ENCODE measurements around the gene LIMK1.

LIMK1 gene

DNA sequence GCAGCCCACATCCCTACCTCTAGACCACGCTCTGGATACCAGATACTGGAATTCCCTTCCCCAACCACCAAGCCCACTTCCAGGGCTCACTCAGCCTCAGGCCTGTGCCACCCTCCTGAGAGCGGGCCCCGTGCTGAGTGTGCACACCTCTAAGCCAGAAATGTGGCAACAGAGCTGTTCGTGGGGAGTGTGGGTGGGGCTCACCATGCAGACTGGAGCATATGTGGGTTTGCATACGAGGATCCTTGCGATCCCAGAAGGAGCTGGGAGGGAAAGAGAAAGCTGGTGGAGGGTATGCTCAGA is 13.0 kb upstream of the LIMK1 start:
- Histone ChIP-seq H2AFZ (ENCODE audit: low read depth, low read length) (no peak overlapping the region), H3K9me3 (ENCODE audit: insufficient read depth, low read length, severe bottlenecking) (no peaks in the 10 kb centered on the region), H3K27ac (ENCODE audit: low read length) (no peak overlapping the region), H3K36me3 (ENCODE audit: insufficient read depth, low read length) (no peaks in the 10 kb centered on the region), H3K79me2 (ENCODE audit: insufficient read depth, low read length) (no peaks in the 10 kb centered on the region), H3K4me1 (ENCODE audit: insufficient read depth, low read length) (peaks cover 4% of the 10 kb centered on the region), H3K9ac (ENCODE audit: low read depth, low read length) (no peak overlapping the region), H4K20me1 (ENCODE audit: insufficient read depth, low read length) (no peaks in the 10 kb centered on the region), H3K4me3 (ENCODE audit: low read depth in 1 of 2, low read length in 2 of 2) (no peak overlapping the region), H3K27me3 (ENCODE audit: insufficient read depth, low read length, poor library complexity) (no peaks in the 10 kb centered on the region), H3K4me2 (ENCODE audit: insufficient read depth, low read length) (no peak overlapping the region)
- ATAC-seq (ENCODE audit: insufficient read depth, low read depth) (no peak), DNase-seq (no peak)
- no peak for TF ChIP-seq EZH2 (IDR thresholded peaks at IDR 0.05; ENCODE audit: borderline replicate concordance, low read depth, low read length, severe bottlenecking)
- TF ChIP-seq, protein P1, sequence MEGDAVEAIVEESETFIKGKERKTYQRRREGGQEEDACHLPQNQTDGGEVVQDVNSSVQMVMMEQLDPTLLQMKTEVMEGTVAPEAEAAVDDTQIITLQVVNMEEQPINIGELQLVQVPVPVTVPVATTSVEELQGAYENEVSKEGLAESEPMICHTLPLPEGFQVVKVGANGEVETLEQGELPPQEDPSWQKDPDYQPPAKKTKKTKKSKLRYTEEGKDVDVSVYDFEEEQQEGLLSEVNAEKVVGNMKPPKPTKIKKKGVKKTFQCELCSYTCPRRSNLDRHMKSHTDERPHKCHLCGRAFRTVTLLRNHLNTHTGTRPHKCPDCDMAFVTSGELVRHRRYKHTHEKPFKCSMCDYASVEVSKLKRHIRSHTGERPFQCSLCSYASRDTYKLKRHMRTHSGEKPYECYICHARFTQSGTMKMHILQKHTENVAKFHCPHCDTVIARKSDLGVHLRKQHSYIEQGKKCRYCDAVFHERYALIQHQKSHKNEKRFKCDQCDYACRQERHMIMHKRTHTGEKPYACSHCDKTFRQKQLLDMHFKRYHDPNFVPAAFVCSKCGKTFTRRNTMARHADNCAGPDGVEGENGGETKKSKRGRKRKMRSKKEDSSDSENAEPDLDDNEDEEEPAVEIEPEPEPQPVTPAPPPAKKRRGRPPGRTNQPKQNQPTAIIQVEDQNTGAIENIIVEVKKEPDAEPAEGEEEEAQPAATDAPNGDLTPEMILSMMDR (IDR thresholded peaks at IDR 0.05; ENCODE audit: borderline replicate concordance, extremely low read depth, low read length, poor library complexity, severe bottlenecking) = no peak

DNA sequence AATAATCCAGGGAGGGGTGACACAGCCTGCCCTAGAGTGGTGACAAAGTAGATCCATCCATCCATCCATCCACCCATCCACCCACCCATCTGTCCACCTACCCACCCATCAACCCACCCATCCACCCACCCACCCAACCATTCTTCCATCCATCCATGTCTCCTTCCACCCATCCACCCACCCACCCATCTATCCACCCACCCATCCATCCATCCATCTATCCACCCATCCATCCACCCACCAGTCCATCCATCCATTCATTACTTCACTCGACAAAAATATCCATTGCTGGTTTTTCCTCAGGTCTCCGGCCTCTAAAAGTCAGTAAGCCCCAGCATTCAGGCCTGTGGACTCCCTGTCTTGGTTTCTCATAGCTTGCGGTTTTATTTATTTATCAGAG is 12.5 kb upstream of the LIMK1 start:
- Histone ChIP-seq H3K4me2 (ENCODE audit: insufficient read depth, low read length) (no peak overlapping the region), H4K20me1 (ENCODE audit: insufficient read depth, low read length) (no peaks in the 10 kb centered on the region), H3K4me1 (ENCODE audit: insufficient read depth, low read length) (peaks cover 4% of the 10 kb centered on the region), H3K4me3 (ENCODE audit: low read depth in 1 of 2, low read length in 2 of 2) (no peak overlapping the region), H3K27ac (ENCODE audit: low read length) (no peak overlapping the region), H2AFZ (ENCODE audit: low read depth, low read length) (no peak overlapping the region), H3K27me3 (ENCODE audit: insufficient read depth, low read length, poor library complexity) (no peaks in the 10 kb centered on the region), H3K9ac (ENCODE audit: low read depth, low read length) (no peak overlapping the region), H3K9me3 (ENCODE audit: insufficient read depth, low read length, severe bottlenecking) (no peaks in the 10 kb centered on the region), H3K79me2 (ENCODE audit: insufficient read depth, low read length) (no peaks in the 10 kb centered on the region), H3K36me3 (ENCODE audit: insufficient read depth, low read length) (no peaks in the 10 kb centered on the region)
- DNase-seq (no peak), ATAC-seq (ENCODE audit: insufficient read depth, low read depth) (no peak)
- no peak for TF ChIP-seq EZH2 (IDR thresholded peaks at IDR 0.05; ENCODE audit: borderline replicate concordance, low read depth, low read length, severe bottlenecking)
- TF ChIP-seq, protein P1 (IDR thresholded peaks at IDR 0.05; ENCODE audit: borderline replicate concordance, extremely low read depth, low read length, poor library complexity, severe bottlenecking) = no peak

DNA sequence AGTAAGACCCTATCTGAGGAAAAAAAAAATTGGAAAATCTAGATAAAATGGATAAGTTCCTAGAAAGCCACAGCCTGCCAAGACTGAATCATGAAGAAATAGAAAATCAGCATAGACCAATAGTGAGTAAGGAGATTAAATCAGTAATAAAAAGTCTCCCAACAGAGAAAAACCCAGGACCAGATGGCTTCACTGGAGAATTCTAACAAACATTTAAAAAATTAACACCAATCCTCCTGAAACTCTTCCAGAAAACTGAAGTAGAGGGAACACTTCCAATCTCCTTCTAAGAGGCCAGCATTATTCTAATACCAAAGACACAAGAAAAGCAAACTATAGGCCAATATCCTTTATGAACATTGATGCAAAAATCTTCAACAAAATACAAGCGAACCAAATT is 8.8 kb upstream of the LIMK1 start:
- Histone ChIP-seq H3K4me3 (ENCODE audit: low read depth in 1 of 2, low read length in 2 of 2) (no peak overlapping the region), H3K4me1 (ENCODE audit: insufficient read depth, low read length) (no peaks in the 10 kb centered on the region), H3K27ac (ENCODE audit: low read length) (no peak overlapping the region), H3K9ac (ENCODE audit: low read depth, low read length) (no peak overlapping the region), H3K27me3 (ENCODE audit: insufficient read depth, low read length, poor library complexity) (no peaks in the 10 kb centered on the region), H3K36me3 (ENCODE audit: insufficient read depth, low read length) (no peaks in the 10 kb centered on the region), H3K9me3 (ENCODE audit: insufficient read depth, low read length, severe bottlenecking) (no peaks in the 10 kb centered on the region), H2AFZ (ENCODE audit: low read depth, low read length) (no peak overlapping the region), H3K79me2 (ENCODE audit: insufficient read depth, low read length) (no peaks in the 10 kb centered on the region), H4K20me1 (ENCODE audit: insufficient read depth, low read length) (no peaks in the 10 kb centered on the region), H3K4me2 (ENCODE audit: insufficient read depth, low read length) (no peak overlapping the region)
- ATAC-seq (ENCODE audit: insufficient read depth, low read depth) (no peak), DNase-seq (no peak)
- TF ChIP-seq, protein P1 (IDR thresholded peaks at IDR 0.05; ENCODE audit: borderline replicate concordance, extremely low read depth, low read length, poor library complexity, severe bottlenecking) = no peak
- TF ChIP-seq EZH2 (IDR thresholded peaks at IDR 0.05; ENCODE audit: borderline replicate concordance, low read depth, low read length, severe bottlenecking) = no peak

DNA sequence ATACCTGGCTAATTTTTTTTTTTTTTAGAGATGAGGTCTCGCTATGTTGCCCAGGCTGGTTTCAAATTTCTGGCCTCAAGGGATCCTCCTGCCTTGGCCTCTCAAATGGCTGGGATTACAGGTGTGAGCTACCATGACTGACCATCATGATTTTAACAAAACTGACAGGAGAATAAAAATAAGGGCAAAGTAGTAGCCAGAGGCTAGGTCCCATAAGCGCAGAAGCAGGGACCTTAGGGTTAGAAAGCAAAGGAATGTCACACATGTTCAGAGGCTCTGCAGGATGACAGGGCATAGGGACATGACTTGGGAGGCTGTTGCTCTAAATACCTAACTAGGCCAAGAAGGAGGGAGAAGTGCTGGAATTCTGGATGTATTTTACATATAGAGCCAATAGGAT is 5.1 kb upstream of the LIMK1 start:
- Histone ChIP-seq H3K4me2 (ENCODE audit: insufficient read depth, low read length) (no peak overlapping the region), H4K20me1 (ENCODE audit: insufficient read depth, low read length) (no peaks in the 10 kb centered on the region), H3K4me3 (ENCODE audit: low read depth in 1 of 2, low read length in 2 of 2) (no peak overlapping the region), H3K27me3 (ENCODE audit: insufficient read depth, low read length, poor library complexity) (no peaks in the 10 kb centered on the region), H3K27ac (ENCODE audit: low read length) (no peak overlapping the region), H3K4me1 (ENCODE audit: insufficient read depth, low read length) (peaks cover 9% of the 10 kb centered on the region), H3K36me3 (ENCODE audit: insufficient read depth, low read length) (no peaks in the 10 kb centered on the region), H2AFZ (ENCODE audit: low read depth, low read length) (no peak overlapping the region), H3K9me3 (ENCODE audit: insufficient read depth, low read length, severe bottlenecking) (no peaks in the 10 kb centered on the region), H3K79me2 (ENCODE audit: insufficient read depth, low read length) (no peaks in the 10 kb centered on the region), H3K9ac (ENCODE audit: low read depth, low read length) (no peak overlapping the region)
- DNase-seq = no peak
- TF ChIP-seq EZH2 (IDR thresholded peaks at IDR 0.05; ENCODE audit: borderline replicate concordance, low read depth, low read length, severe bottlenecking) = no peak
- TF ChIP-seq, protein P1 (IDR thresholded peaks at IDR 0.05; ENCODE audit: borderline replicate concordance, extremely low read depth, low read length, poor library complexity, severe bottlenecking) = no peak
- no peak for ATAC-seq (ENCODE audit: insufficient read depth, low read depth)

Data from DND-41 (cell line).